GM15510 (cell line): Measurements from ENCODE around the gene SHLD1.

Experiments
- POLR2A ChIP-seq: IDR thresholded peaks from 3 replicates; pipeline ENCODE4 v1.6.1; 2011; ENCODE audit warnings: borderline replicate concordance; ENCODE audit not compliant: insufficient read length; ENCODE audit errors: extremely low read depth

SHLD1 gene

DNA sequence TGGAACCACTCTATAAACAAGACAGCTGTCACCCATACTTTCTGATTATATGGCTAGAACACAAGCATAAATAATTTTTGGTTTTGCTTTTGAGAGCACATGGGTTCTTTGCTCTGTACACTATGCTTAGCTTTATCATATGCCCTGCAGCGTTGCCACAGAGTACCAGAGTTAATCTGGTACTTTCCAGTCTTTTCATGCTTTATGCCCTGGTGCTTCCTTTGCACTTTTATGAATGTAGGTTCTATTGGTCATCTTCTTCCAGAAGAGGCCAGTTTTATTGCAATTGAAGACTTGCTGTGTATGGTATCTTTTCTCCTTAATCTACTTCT, 20.8 kb downstream of the SHLD1 start:
- TF ChIP-seq POLR2A = no peak

DNA sequence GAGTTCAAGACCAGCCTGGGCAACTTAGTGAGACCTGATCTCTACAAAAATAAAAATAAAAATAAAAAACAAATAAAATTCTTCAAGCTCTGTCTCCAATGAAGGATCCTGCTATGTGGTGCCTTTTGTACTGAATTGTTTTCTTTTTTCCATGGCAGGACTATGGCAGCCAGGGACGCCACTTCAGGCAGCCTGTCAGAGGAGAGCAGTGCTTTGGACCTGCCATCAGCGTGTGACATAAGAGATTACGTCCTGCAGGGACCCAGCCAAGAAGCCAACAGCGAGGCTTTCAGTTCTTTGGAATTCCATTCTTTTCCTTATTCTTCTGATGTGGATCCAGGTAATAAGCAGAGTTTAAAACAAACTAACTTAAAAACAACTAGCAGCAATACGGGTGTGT, 22.5 kb downstream of the SHLD1 start:
- TF ChIP-seq POLR2A = no peak

DNA sequence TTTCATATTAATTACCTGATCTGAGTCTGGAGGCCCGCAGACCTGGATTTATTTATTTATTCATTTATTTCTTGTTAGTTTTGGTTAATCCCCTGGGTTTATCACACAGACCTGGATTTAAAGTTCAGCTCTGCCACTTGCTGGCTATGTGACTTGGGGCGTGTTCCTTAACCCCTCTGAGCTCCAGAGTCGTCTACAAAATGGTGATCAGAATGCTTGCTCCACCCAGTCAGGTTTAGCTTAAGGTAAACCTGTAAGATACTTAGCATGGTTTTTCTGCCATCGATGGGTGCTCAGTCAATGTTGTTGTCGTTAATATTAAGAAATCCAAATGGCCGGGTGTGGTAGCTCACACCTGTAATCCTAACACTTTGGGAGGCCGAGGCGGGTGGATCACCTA, 23.4 kb downstream of the SHLD1 start:
- no peak for TF ChIP-seq POLR2A

DNA sequence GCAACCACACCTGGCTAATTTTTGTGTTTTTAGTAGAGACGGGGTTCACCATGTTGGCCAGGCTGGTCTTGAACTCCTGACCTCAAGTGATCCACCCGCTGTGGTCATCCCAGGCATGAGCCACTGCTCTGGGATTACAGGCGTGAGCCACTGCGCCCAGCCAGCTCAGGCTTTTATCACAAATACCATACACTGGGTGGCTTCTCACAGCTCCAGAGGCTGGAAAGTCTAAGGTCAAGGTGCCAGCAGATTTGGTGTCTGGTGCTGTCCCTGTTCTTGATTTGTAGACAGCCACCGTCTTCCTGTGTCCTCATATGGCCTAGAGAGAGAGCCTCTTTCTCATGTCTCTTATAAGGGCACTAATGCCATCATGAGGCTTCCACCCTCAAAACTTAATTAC, 25.9 kb downstream of the SHLD1 start:
- TF ChIP-seq POLR2A = no peak

DNA sequence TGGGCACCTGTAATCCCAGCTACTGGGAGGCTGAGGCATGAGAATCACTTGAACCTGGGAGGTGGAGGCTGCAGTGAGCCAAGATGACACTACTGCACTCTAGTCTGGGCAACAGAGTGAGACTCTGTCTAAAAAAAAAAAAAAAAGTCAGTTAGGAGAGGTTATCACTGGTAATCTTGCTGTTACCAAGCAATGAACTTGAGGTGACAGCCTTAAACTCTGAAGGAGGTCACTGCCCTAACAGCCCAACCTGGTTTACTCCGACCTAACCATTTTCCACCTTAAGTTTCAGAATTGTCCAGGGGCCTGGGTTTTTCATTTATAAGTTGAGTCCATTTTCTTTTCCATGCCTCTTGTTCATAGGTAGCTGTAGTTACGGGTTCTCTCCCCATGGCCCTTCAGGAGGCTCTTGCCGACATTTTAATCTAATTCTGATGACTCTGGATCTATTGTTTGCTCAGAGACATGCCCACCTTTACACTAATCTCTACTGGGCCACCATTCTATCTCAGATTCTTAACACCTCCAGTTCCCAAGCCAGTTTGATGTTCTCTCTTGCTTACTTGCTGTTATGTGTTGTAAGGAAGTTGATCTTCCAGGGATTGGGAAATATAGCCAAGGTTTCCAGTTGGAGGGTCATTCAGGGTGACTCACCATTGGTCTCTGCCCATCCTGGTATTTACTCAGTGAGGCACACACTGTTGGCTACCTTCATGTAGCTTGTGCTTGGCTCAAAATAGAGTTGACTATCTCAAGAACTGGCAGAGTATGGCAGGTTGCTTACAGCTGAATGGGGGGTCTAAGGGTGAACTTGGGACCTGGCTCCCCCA, 29.1 kb downstream of the SHLD1 start:
- TF ChIP-seq POLR2A = no peak

DNA sequence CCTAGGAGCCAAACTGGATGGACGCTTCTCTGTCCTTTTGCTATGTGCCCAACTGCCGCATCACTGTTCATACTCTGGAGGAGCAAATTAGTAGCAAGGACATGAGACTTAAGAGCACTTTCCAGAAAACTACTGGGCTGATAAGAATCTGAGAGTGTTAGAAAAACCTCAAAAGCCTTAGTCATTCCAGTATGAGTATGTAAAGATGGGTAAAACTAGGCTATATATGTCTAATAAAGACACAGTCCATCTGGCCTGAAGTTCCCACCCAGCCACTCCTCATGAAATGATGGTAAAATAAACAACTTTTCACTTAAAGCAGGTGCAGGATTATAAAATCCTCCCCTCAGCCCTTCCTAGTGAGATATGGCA, 30.6 kb downstream of the SHLD1 start:
- no peak for TF ChIP-seq POLR2A

DNA sequence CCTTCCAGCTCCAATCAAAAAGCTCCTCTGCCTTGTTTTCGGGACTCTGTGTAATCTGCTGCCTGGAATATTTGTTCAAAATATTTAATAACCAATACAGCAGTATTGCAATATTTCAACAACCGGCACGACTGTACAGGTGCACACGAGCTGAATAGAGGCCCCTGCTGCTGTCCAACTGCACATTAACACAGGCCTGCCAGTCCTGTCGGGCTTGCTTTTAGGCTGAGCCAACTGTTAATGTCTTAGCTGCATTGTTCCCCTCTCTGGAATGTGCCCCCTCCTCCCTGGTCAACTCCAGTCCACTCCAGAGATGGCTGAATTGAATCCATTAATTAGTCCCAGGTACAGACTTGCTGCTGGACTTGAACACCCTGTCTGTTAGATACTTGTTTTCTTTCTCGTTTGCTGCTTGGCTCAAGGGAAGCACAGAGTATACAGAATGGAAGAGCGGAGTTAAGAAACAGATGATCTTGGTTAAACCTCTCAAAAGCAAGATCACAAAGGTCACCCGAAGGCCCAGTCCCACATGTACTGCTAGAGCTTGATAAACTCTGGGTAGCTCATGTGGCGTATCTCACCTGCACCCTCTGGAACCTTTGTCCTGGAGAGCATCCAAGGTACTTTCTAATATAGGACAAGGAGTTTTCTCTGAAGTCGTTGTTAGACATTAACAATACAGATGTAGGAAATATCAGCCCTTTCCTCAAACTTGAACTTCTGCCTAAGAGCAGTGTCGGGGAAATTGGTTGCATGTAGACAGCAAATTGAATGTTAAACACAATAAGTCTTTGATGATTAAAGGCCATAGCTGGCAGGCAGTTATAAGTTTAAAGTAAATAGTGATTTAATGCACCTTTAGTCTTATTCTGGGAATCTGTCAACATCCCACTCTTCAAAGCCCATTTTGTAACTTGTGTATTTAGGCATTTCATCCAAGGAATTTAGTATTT, 31.9 kb downstream of the SHLD1 start:
- no peak for TF ChIP-seq POLR2A

DNA sequence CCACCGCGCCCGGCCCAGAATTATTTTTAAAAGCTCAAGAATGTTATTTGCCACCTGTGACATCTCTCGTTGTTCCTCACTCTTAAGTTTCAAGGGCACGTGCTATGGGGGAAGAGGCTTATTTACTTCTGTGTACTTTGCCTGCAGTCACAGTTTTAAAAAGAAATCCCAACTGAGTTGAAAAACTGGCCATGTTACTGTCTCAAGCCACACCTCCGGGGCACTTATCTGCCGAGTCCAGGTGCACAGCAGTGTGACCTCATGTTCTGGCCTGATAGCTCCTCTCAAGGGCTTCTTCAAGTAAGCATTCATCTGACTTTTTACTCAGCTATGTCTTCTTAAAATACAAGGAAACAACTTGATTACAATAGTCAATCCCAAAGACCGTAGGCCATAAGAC, 34.5 kb downstream of the SHLD1 start:
- TF ChIP-seq POLR2A = no peak

DNA sequence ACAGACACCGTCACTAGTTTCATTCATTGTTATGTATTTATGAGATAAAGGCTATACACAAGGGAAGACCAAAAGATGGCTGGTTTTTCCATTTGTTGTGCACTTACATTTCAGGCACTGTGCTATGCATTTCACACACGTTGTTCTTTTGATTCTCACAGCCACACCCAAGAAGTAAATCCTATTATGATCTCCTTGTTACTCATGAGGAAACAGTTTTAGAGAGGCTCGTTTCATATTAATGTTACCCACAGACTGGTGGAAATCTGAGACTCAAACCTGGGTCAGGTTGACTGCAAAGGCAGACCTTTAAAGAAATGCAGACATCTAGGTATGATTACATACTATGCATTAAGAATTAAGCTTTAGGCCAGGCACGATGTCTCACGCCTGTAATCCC, 34.9 kb downstream of the SHLD1 start:
- no peak for TF ChIP-seq POLR2A

DNA sequence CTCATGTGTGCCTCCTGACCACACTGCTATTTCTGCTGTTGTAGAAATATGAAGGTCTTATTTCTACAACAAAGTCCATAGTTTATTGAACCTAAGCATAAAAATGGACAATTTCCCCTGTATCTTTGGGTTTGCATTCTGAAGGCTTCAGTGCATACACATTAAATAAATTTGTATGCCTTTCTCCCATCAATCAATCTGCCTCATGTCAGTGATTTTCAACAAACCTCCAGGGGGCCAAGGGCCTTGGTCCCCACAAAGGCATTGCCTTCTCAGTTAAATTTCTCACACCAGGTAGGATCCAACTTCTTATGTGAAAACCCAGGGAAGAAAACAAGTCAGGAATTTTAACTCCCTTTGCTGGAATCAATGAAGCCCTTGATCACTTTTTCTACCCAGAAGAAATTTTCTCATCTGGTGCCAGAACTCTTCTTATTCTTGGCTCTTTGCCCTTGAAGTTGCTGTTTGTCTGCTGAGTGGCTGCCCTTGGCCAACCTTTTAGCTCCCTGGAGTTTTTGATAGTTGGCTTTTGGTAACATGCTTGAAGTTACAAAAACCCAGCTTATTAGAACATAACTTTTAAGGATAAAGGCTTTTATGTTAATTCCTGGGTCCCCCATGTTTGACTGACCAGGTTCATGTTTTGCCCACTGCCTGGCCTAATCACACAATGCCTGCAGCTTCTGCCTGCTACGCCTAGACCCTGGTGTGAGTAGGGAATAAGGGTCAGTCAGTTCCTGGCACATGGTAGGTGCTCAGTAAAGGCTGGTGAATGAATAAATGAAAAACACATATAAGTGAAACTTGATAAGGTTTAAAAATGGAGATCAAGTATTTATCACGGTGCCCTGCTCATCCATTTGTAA, 37.0 kb downstream of the SHLD1 start:
- no peak for TF ChIP-seq POLR2A

DNA sequence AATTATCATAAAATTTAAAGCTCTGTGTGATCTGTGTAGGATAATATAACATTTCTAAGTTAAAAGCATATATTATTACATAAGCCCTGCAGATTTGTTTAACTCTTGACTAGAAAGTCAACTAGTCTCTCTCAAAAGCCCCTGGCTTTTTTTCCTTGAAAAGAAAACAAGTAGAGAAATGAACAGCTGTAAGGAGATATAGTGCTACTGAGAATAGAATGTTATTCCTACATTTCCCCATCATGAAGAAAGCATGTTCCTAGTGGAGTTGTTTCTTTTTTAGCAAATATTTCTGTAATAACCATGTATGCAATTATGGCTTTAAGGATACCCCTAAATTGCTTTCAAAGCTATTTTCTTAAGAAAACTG, 37.6 kb downstream of the SHLD1 start:
- TF ChIP-seq POLR2A = no peak

DNA sequence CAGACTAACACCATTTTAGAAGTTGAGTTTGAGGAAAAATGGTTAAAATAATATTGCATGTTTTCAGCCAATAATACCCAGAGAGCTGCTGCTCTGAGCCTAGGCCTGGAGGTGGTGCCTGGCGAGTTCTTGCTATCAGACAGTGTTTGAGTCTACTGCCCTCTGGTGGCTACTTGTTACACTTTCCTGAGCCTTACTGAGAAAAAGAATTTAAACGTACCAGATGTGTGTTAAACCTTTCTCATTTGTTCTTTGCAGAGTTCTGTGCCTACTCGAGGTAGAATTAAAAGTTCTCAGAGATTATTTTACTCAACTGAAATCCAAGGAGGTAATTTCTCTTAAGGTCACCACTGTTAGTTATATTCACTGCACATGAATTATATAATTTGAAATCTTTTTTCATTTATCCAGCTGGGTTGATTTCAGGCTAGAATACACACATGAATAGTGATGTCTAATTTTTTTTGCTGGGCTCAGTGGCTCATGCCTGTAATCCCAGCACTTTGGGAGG, 38.2 kb downstream of the SHLD1 start:
- no peak for TF ChIP-seq POLR2A

DNA sequence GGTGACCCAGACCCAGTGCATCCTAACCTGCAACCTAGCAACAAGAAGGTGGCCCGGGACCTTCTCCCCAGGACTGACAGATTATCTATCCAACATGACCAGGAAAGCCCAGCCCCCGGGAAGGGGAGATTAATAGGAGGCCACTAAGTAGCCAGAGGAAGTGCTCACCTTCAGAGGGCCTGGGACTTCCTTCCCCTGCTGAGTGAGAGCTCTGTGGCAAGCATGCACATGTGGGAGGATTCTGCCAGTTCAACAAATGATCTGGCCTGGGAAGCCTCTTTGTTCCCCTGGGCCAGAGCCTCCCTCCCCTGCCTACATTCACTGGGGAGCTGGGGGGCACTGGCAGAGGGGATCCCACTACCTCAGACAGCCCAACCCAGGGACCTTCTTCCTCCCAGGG, 39.6 kb downstream of the SHLD1 start:
- TF ChIP-seq POLR2A = no peak

DNA sequence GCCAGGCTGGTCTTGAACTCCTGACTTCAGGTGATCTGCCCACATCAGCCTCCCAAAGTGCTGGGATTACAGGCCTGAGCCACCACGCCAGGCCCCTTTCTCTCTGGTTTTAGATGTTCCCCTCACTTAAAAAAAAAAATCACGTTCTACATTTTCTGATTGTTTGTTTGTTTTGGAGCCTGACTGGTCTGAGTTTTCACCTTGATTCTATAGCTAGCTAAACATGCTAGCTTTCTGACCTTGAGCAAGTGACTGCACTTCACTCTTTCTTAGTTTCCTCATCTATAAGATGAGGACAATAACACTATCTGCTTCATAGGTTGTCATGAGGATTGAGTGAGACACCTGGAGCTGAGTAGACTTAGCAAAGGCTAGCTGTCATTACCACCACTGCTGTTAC, 43.7 kb downstream of the SHLD1 start:
- no peak for TF ChIP-seq POLR2A
